ENCODE data around the gene ACSS1.

Gene ACSS1

DNA sequence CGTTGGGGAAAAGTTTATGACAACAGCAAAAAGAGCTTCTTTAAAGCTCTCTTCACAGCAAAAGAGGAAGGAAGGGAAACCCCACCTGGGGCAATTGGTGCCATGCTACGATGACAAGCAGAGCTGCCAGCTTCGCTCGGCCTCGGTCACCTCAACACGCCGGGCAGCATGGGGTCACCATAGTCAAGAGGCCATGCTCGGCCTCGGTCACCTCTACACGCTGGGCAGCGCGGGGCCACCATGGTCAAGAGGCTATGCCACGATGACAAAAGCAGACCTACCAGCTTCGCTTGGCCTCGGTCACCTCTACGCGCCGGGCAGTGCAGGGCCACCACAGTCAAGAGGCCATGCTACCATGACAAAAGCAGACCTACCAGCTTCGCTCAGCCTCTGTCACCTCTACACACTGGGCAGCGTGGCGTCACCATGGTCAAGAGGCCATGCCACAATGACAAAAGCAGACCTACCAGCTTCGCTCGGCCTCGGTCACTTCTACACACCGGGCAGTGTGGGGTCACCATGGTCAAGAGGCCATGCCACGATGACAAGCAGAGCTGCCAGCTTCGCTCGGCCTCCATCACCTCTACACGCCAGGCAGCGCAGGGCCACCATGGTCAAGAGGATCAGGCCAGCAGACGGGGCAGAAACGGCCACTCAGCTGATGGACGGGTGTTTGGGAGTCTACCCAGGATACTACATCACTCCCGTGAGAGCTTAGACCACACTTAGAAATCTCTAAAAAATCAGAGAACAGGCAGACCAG lies 77.5 kb downstream of the ACSS1 start:
- in situ Hi-C loops (cut with MboI; ENCODE audit: low sequenced_read_pairs) = no loop called here

DNA sequence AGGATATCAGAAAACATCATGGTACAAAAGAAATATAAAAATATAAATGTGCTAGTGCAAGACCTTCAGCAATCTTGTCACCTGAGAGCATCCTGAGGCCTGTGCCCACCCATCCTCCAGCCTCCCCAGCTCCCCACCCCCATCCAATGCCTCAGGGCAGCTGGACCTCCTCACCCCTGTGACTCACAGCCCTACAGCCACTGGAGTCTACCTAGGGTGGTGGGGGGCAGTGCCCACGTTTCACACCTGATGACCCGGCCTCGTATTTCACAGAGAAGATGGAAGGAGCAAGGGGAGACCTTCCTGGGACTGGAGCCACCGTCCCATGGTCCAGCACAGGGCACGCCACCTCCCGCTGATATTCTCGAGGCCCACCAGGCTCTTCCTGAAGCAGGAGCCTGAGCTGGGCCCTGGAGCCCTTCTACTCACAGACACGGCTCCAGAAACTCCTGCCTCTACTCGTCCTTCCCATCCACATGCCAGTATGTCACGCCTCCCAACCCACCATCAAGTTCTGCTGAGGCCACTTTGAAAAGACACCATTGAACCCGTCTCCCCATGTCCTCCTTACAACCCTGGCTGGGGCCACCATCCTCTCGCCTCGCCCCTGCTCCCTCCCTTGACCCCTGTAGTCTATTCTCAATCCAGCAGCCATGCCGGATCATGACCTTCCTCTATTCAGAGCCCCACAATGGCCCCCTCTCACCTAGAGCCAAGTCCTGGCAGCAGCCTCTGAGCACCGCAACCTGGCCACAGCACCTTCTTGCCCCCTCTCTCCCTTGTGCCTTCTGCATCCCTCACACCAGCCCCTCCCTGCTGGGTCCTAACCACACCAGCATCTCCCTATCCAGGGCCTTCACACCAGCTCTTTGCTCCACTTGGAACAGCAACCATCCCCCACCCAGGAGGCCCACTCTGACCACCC lies 78.6 kb downstream of the ACSS1 start:
- in situ Hi-C loops (cut with MboI; ENCODE audit: low sequenced_read_pairs) = no loop called here

- in situ Hi-C loops (cut with MboI; ENCODE audit: low sequenced_read_pairs) = no loop called here
These were observed 79.4 kb downstream of the ACSS1 start for GRCh38 chr20:24978513-24978912.

DNA sequence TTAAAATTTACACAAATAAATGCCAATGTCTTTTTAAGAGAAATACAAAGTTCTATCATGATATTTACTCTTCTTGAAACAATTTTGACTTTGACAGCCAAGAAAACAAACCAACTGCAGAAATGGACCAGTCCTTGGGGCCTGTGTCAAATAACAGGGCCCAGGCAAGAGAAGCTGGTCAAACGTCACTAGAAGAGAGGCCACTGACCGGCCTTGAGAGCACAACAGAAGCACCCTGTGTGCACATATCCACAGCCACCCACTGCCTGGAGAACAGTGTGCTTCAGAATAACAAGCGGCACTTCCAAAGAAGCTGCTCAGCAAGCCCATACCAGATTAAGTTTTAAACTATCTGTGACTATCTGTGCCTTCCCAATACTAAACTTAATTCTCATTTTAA lies 80.1 kb downstream of the ACSS1 start:
- in situ Hi-C loops (cut with MboI; ENCODE audit: low sequenced_read_pairs) = no loop called here

DNA sequence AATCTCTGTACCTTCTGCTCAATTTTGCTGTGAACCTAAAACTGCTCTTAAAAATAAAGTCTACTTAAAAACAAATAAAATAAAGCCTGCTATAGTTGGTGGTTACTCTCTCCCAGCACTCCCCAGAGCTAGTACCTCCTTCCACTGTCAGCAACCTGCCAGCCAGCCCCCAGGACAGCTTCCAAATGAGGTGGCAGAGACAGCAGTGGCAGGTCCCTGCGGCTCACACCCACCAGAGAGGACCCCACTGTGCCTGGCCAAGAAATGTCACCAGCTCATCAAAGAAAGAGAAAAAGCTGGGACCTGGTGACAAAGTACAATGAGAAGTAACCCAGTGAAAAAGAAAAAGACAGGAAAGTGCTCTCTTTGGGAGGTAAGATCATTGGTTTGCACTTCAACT lies 80.6 kb downstream of the ACSS1 start:
- in situ Hi-C loops (cut with MboI; ENCODE audit: low sequenced_read_pairs) = no loop called here

- in situ Hi-C loops (cut with MboI; ENCODE audit: low sequenced_read_pairs) = no loop called here
These were observed 85.6 kb downstream of the ACSS1 start for GRCh38 chr20:24972341-24972740.

GRCh38 chr20:24971376-24972101 lies 86.4 kb downstream of the ACSS1 start:
- in situ Hi-C loops (cut with MboI; ENCODE audit: low sequenced_read_pairs) = no loop called here

DNA sequence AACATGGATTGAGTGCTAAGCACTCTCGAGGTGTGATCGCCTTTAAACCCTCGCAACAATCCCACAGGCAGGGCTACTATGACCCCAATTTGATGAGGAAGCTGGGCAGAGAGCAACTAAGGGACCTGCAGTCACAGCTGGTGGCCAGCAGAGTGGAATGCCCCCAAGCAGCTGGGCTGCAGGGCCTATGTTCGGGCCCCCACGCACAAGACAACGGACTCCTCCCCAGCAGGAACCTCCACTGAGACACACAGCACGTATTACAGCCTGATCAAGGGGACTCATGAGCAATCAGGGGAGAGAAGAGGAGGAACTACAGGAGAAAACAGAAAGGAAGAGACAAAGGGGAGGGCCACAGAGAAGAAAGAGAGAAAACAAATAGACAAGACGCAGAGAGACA lies 87.2 kb downstream of the ACSS1 start:
- in situ Hi-C loops (cut with MboI; ENCODE audit: low sequenced_read_pairs) = no loop called here

DNA sequence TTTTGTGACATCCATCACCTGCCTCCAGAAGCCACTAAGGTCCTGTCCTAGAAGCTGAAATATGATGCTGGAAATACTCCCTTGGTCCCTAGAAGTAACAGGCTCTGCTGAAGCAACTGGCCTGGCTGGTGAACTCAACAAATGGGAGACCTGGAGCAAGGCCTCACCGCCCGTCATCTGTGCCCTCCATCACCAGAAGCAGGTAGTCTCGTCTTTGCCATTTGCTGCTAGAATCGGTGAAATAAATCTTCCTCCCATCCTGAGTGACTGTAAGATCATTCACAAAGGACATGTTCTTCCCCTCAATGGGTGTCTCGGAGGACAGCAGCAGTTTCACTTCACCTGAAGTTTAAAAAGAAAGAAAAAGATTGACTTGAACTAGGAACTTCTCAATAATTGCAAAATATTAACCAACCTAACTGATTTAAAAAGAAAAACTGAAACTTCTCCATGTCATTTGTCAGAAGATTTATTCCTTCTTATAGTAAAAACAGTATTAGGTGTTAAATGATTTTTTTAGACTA lies 87.8 kb downstream of the ACSS1 start:
- in situ Hi-C loops (cut with MboI; ENCODE audit: low sequenced_read_pairs) = no loop called here

- in situ Hi-C loops (cut with MboI; ENCODE audit: low sequenced_read_pairs) = no loop called here
These were observed 88.5 kb downstream of the ACSS1 start for GRCh38 chr20:24969186-24970029.

- in situ Hi-C loops (cut with MboI; ENCODE audit: low sequenced_read_pairs) = no loop called here
These were observed 89.6 kb downstream of the ACSS1 start for GRCh38 chr20:24968278-24968800.

DNA sequence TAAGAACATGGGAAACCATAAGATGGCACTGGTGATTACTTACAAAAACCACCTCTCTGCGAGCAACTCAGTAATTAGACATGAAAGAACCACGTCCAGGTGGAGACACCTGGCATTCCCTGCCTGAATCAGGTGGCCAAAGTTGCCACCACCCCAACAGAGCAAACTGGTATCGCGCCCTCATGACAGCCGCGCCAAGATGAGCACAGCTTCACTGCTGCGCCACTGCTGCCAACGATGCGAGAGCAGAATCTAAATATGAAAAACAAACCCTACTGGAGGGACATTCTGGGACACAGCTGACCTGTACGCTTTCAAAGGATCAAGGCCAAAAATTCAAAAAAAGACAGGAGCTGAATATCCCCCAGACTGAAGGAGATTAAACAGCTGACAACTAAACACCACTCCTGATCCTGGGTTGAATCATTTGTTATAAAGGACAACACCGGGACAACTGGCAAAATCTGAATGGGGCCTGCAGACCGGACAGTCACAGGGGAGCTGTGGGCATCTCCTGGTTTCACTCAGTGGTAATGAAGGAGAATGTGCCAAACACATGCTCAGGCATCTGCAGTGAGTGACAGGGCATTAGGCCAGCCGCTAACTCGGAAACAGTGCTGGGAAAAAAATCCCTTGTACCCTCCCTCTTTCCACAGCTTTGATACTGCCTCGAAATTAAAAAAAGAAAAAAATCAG lies 91.5 kb downstream of the ACSS1 start:
- in situ Hi-C loops (cut with MboI; ENCODE audit: low sequenced_read_pairs) = no loop called here

DNA sequence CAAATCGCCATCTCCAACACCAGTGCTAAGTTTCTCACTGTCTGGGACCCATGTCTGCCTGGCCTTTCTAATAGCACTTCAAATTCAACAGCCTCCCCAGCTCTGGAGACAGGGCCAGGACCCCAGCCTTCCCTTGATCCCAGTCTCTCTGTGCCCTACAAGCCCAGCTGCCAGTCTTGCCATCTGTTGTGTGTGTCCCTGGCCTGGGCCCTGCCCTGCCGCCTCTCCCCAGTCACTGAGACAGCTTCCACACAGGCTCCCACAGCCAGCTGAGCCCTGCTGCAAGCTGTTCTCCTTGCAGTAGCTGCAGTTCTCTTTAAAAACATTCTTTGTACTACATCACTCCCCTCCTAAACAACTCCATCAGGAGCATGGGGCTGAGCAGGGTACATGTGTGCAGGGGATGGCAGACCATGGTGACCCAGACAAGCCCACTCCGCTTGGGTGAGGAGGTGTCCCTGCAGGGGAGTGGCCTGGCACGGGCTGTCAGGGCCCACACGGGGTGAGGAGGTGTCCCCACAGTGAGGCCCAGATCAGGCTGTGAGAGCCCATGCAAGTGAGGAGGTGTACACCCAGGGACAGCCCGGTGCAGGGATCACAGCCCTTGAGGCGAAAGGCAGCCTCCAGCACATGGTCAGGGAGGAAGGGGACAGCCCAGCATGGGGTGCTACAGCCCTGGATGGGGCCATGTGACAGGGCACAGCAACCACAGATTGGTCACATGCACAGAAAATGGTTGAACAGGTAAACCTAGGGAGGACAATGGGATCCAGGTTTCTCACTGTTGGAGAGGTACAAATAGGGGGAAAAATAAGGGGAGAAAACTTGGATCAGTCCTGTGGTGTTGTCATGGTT lies 92.6 kb downstream of the ACSS1 start:
- in situ Hi-C loops (cut with MboI; ENCODE audit: low sequenced_read_pairs) = no loop called here

DNA sequence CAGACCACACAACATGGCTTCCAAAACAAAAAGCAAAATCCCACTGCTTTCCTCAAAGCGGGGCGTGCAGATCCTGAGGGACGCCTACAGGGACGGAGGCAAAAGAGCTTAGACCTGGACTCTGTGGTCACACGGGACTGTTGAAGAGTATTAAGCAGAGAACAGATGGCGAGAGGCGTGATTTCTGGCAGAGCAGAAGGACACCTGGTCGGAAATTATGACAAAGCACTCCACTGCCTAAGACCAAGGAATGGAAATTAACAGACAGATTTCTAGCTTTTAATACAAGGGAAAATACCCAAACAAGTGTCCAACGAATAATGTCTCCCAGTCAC lies 93.5 kb downstream of the ACSS1 start:
- in situ Hi-C loops (cut with MboI; ENCODE audit: low sequenced_read_pairs) = no loop called here

DNA sequence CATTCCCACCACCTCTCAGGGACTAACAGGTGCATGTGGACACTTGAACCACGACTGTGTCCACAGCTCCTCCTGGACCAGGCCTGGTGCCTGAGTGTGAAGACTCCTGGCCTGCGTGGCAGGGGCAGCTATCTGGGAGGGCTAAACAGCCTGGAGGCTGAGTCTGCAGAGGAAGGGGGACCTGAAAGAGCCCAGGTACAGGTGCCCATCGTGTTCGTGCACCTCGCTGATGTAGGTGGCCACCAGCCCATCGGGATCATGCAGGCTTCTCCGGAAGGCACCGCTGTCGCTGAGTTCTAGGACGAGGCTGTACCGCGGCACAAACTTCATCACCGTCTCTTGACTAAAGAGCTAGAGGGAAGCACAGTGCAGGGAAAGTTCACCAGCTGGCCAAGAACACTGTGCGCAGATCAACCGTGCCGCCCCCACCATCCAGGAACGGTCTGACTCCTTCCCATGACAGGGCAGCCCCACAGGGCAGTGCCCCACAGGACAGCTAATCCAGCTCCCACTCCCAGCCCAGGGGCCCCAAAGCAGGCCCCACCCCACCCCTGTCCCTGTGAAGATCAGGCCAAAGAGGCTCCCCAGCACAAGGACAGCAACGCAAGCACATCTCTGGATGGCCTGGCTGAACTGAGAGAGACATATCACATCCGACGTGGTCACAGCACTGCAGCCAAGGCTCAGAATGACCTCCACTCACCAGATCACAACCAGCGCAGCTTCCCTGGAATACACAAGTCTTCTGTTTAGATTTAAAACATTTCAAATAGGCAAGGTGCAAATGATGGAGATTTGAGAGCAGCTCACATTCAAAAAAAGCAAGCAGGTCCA lies 94.0 kb downstream of the ACSS1 start:
- in situ Hi-C loops (cut with MboI; ENCODE audit: low sequenced_read_pairs) = no loop called here

DNA sequence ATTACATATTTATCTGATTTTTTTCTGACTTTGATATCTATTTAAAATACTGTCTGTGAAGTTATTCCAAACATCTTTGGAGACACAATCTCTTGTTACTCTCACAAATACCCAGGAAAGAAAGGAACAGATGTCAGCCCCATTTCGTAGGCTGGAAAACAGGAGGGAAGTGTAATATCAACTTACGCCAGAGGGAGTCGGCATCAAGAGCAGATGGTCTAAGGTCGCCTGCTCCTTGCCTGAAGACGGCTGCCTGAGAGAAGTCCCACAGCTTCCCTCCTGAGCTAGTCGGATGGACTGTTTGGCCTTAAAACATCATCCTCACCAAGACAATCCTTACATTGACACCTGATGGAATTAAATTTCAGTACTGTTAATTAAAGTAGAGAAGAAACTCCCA lies 95.4 kb downstream of the ACSS1 start:
- in situ Hi-C loops (cut with MboI; ENCODE audit: low sequenced_read_pairs) = no loop called here

GRCh38 chr20:24962182-24962492 lies 95.8 kb downstream of the ACSS1 start:
- in situ Hi-C loops (cut with MboI; ENCODE audit: low sequenced_read_pairs) = no loop called here
